ENCODE measurements around the gene RNF146. TPM values are rescaled to one million over a fixed set of nuclear protein-coding genes. Genes with fewer than 3 reads are reported as not detected.

The RNF146 gene
- total and polyA plus RNA-seq, 2 of the 13 experiments (the other 11 are each of a cell fraction or from before 2014, with no cell fraction given), result 18.8 to 27.6 TPM

GRCh38 chr6:127277878-127278843, 11.5 kb downstream of the RNF146 start (continued):
- TF ChIP-seq ADNP (CRISPR knock-in tag; IDR thresholded peaks at IDR 0.05), result no peak
- TF ChIP-seq CEBPB (IDR thresholded peaks at IDR 0.05; ENCODE audit: borderline replicate concordance, low read depth, low read length), result peak; percentile 82; the same call in 1 of the 2 replicates
- no peak for TF ChIP-seq ZNF784 (CRISPR knock-in tag; IDR thresholded peaks at IDR 0.05; ENCODE audit: borderline replicate concordance)
- TF ChIP-seq THAP8 (CRISPR knock-in tag; IDR thresholded peaks at IDR 0.05; ENCODE audit: borderline replicate concordance), result no peak
- no peak for TF ChIP-seq DDIT3 (CRISPR knock-in tag; IDR thresholded peaks at IDR 0.05)

- no peak overlapping the region for H3K27ac ChIP-seq (ENCODE audit: extremely low read length, insufficient read depth, low read length)
- ChIA-PET CTCF (ENCODE audit: low intra/inter-chr PET ratio, low total read pairs) (no interaction called here), POLR2A (no interaction called here)
- H3K4me3 ChIP-seq (replicated peaks in 1 of 3; ENCODE audit: insufficient read depth in 1 of 3, low read depth in 2 of 3, low read length in 3 of 3), result no peak overlapping the region
- BruUV-seq (replicated peaks), result no TSS peak
- peaks cover 10% of the 10 kb centered on the region for H3K4me1 ChIP-seq (ENCODE audit: insufficient read depth, low read length)
- TF ChIP-seq HES4 (CRISPR knock-in tag; IDR thresholded peaks at IDR 0.05; ENCODE audit: borderline replicate concordance), result no peak
- no peak for TF ChIP-seq YY1 (IDR thresholded peaks at IDR 0.05; ENCODE audit: insufficient read depth, insufficient replicate concordance, low read depth, low read length)
- no peak for TF ChIP-seq ESRRA (CRISPR knock-in tag; IDR thresholded peaks at IDR 0.05; ENCODE audit: low read depth)
- TF ChIP-seq ZNF878 (CRISPR knock-in tag; IDR thresholded peaks at IDR 0.05), result no peak
- no peaks in the 10 kb centered on the region for H4K20me1 ChIP-seq (ENCODE audit: insufficient read depth, low read length)
- no peak overlapping the region for H2AFZ ChIP-seq (ENCODE audit: low read length)
- FAIRE-seq, result no peak
- in situ Hi-C loops (cut with HindIII; ENCODE audit: extremely low pct_ligation_motif_present, low pct_unique_long_range_greater_than_20kb), result no loop called here
- WGBS (ENCODE audit: low lambda C conversion rate), result 96% methylated on average over 1 of the region's 1 CpG
- no peaks in the 10 kb centered on the region for H3K27me3 ChIP-seq (ENCODE audit: control insufficient read depth in 1 of 2, insufficient read depth in 2 of 2, low read length in 2 of 2)
- intact Hi-C loops (cut with micrococcal nuclease; ENCODE audit: unreplicated experiment), result no loop called here
- no peak overlapping the region for H3K9ac ChIP-seq (ENCODE audit: insufficient read depth, low read depth, low read length)
- H3K4me2 ChIP-seq (ENCODE audit: low read depth, low read length), result no peak overlapping the region
- H3K9me3 ChIP-seq (ENCODE audit: low read length), result no peaks in the 10 kb centered on the region
- ATAC-seq, result no peak
- no peak for DNase-seq (ENCODE audit: low spot score)
- peaks cover 10% of the 10 kb centered on the region for H3K79me2 ChIP-seq (ENCODE audit: insufficient read depth, low read length)
- H3K36me3 ChIP-seq (replicated peaks in 1 of 2; ENCODE audit: control insufficient read depth in 1 of 2, insufficient read depth in 2 of 2, low read length in 2 of 2), result peaks cover 3 to 14% of the 10 kb centered on the region in 2 experiments; a peak in 4 of 5 replicates
Observed at GRCh38 chr6:127279815-127280214, 13.2 kb downstream of the RNF146 start.
